Measurements from ENCODE around the gene GABARAP. TPM values are rescaled to one million over a fixed set of nuclear protein-coding genes. Genes with fewer than 3 reads are reported as not detected.
A peak's percentile ranks its signal among the peaks of the same experiment; 100 is the strongest.

GABARAP gene
- total RNA-seq, 1 donor from 2014 or later: 587 TPM

- H3K27me3 ChIP-seq (ENCODE audit: low read depth): peaks cover 19% of the 10 kb centered on the region
- peaks cover 27% of the 10 kb centered on the region for H3K4me1 ChIP-seq
- no peaks in the 10 kb centered on the region for H3K9me3 ChIP-seq
- H3K27ac ChIP-seq: no peak overlapping the region
- intact Hi-C loops (cut with DNase I): no loop called here
- DNase-seq (no peak), ATAC-seq (no peak)
- no peak overlapping the region for H3K4me3 ChIP-seq
- H3K36me3 ChIP-seq: no peaks in the 10 kb centered on the region
- no peak for TF ChIP-seq CTCF (IDR thresholded peaks at IDR 0.05)
Observed at GRCh38 chr17:7284911-7285310, 42.7 kb upstream of the GABARAP start.

DNA sequence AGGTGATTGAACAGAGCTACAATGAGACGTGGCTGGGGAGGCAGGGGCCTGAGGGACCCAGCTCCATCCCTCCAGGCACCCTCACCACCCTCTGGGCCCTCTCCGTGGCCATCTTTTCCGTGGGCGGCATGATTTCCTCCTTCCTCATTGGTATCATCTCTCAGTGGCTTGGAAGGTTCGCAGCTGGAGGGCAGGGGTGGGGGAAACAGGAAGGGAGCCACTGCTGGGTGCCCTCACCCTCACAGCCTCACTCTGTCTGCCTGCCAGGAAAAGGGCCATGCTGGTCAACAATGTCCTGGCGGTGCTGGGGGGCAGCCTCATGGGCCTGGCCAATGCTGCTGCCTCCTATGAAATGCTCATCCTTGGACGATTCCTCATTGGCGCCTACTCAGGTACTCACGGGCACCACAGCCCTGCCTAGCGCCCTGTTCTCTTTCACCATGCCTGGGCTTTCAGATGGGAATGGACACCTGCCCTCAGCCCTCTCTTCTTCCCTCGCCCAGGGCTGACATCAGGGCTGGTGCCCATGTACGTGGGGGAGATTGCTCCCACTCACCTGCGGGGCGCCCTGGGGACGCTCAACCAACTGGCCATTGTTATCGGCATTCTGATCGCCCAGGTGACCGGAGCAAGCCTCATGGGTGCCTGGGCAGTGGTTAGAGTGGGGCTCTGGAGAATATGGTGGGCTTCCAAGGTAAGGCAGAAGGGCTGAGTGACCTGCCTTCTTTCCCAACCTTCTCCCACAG, 41.4 kb upstream of the GABARAP start:
- Histone ChIP-seq H3K9me3 (no peaks in the 10 kb centered on the region), H3K27ac (no peak overlapping the region), H3K36me3 (no peaks in the 10 kb centered on the region), H3K27me3 (ENCODE audit: low read depth) (peaks cover 18% of the 10 kb centered on the region), H3K4me3 (no peak overlapping the region), H3K4me1 (peaks cover 27% of the 10 kb centered on the region)
- no peak for TF ChIP-seq CTCF (IDR thresholded peaks at IDR 0.05)
- intact Hi-C loops (cut with DNase I): no loop called here
- ATAC-seq (no peak), DNase-seq (no peak)

DNA sequence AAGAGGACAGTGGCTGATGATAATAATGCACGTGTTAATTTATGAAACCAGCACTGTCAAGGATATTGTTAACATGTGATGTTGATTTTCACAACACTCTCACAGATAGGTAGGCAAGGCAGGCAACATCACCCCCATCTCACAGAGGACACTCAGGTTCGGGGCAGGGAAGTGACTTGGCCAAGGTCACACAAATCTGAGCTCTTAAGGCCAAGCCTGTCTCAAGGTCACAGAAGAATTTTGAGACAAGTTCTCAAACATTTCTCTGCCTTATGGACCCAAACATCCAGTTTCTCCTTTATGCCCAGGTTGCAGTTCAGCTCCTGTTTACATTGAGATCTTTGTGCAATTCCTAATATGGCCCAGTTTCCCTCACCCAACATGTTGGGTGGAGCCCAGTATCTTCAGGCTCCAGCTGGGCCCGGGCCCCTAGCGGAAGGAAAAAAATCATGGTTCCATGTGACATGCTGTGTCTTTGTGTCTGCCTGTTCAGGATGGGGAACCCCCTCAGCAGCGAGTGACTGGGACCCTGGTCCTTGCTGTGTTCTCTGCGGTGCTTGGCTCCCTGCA, 40.6 kb upstream of the GABARAP start:
- no peaks in the 10 kb centered on the region for H3K36me3 ChIP-seq
- peaks cover 27% of the 10 kb centered on the region for H3K4me1 ChIP-seq
- TF ChIP-seq CTCF (IDR thresholded peaks at IDR 0.05): no peak
- H3K27me3 ChIP-seq (ENCODE audit: low read depth): peaks cover 16% of the 10 kb centered on the region
- no peaks in the 10 kb centered on the region for H3K9me3 ChIP-seq
- ATAC-seq: no peak
- no peak for DNase-seq
- intact Hi-C loops (cut with DNase I): no loop called here
- H3K4me3 ChIP-seq: peak overlapping the region; percentile 52
- no peak overlapping the region for H3K27ac ChIP-seq

- Histone ChIP-seq H3K4me1 (peaks cover 27% of the 10 kb centered on the region), H3K4me3 (peak overlapping the region; percentile 52), H3K9me3 (no peaks in the 10 kb centered on the region), H3K27me3 (ENCODE audit: low read depth) (peaks cover 12% of the 10 kb centered on the region), H3K27ac (no peak overlapping the region), H3K36me3 (no peaks in the 10 kb centered on the region)
- DNase-seq (no peak), ATAC-seq (peak; percentile 1 to 3)
- intact Hi-C loops (cut with DNase I): no loop called here
- no peak for TF ChIP-seq CTCF (IDR thresholded peaks at IDR 0.05)
Observed at GRCh38 chr17:7281953-7282751, 39.9 kb upstream of the GABARAP start.

DNA sequence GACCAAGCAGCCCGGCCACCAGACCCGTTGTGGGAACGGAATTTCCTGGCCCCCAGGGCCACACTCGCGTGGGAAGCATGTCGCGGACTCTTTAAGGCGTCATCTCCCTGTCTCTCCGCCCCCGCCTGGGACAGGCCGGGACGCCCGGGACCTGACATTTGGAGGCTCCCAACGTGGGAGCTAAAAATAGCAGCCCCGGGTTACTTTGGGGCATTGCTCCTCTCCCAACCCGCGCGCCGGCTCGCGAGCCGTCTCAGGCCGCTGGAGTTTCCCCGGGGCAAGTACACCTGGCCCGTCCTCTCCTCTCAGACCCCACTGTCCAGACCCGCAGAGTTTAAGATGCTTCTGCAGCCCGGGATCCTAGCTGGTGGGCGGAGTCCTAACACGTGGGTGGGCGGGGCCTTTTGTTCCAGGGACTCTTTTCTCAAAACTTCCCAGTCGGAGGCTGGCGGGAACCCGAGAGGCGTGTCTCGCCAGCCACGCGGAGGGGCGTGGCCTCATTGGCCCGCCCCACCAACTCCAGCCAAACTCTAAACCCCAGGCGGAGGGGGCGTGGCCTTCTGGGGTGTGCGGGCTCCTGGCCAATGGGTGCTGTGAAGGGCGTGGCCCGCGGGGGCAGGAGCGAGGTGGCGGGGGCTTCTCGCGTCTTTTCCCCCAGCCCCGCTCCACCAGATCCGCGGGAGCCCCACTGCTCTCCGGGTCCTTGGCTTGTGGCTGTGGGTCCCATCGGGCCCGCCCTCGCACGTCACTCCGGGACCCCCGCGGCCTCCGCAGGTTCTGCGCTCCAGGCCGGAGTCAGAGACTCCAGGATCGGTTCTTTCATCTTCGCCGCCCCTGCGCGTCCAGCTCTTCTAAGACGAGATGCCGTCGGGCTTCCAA, 39.1 kb upstream of the GABARAP start, which contains the start of gene SLC2A4:
SLC2A4 (plus strand) TSS at position 645 of the 879 bp plus-strand sequence; CDS start at position 862, 217 bp downstream.
- intact Hi-C loops (cut with DNase I): no loop called here

More for the DNA sequence above, 39.1 kb upstream of the GABARAP start, which contains the start of gene SLC2A4:
- Histone ChIP-seq H3K9me3 (no peaks in the 10 kb centered on the region), H3K36me3 (no peaks in the 10 kb centered on the region), H3K27ac (peak within 1 kb of the TSS; percentile 70), H3K4me3 (peak within 1 kb of the TSS; percentile 52), H3K4me1 (peaks cover 27% of the 10 kb centered on the region), H3K27me3 (ENCODE audit: low read depth) (peaks cover 12% of the 10 kb centered on the region)
- TF ChIP-seq CTCF (IDR thresholded peaks at IDR 0.05): no peak
- DNase-seq: peak; percentile 95
- peak; percentile 95 to 97 for ATAC-seq

Measured in lower lobe of right lung (tissue), 2 donors.